Tibial nerve (tissue), 4 donors: ENCODE results near the gene MYF6. TPM values are rescaled to one million over a fixed set of nuclear protein-coding genes. Genes with fewer than 3 reads are reported as not detected.

ENCODE experiments used
- DNase-seq, 2 donors: peaks; one replicate each; pipeline ENCODE4 v3.0.0-alpha.2; 2019; ENCODE audit warnings: low spot score in 2 of 2
- H3K27ac ChIP-seq, 4 donors: fragments of 200-600 bp; sonication (generic) in 3 of 4; one replicate each; pipeline ENCODE4 v1.5.1; 2017 to 2019; ENCODE audit warnings: mild to moderate bottlenecking in 1 of 4
- H3K27me3 ChIP-seq, 2 donors: fragments of 200-600 bp; sonication (generic) in 1 of 2; one replicate each; pipeline versions ENCODE4 v1.5.1 to v1.6.0; 2017 to 2019
- H3K36me3 ChIP-seq, 3 donors: fragments of 200-600 bp; sonication (generic); one replicate each; pipeline ENCODE4 v1.5.1; 2018 to 2019
- H3K4me1 ChIP-seq, 4 donors: fragments of 200-600 bp; sonication (generic) in 3 of 4; one replicate each; pipeline ENCODE4 v1.5.1; 2017 to 2019
- H3K4me3 ChIP-seq, 4 donors: fragments of 200-600 bp; sonication (generic) in 3 of 4; one replicate each; pipeline ENCODE4 v1.5.1; 2017 to 2019; ENCODE audit warnings: mild to moderate bottlenecking in 1 of 4, moderate library complexity in 1 of 4
- H3K9me3 ChIP-seq, 4 donors: fragments of 200-600 bp; sonication (generic) in 3 of 4; one replicate each; pipeline ENCODE4 v1.5.1; 2017 to 2019
- CTCF ChIP-seq, 5 experiments: fragments of 200-600 bp in 3 of 5; fragments of 450-650 bp in 2 of 5; sonication (generic) in 3 of 5; IDR thresholded peaks; one replicate each; pipeline ENCODE4 v1.5.1; 2016 to 2019; ENCODE audit warnings: antibody characterized with exemption in 5 of 5, mild to moderate bottlenecking in 3 of 5, moderate library complexity in 2 of 5
- EP300 ChIP-seq, 2 donors: sonication (generic); formaldehyde crosslinking; IDR thresholded peaks; one replicate each; pipeline ENCODE4 v1.6.1; 2017; ENCODE audit warnings: antibody characterized with exemption in 2 of 2, mild to moderate bottlenecking in 1 of 2
- POLR2A ChIP-seq, 2 donors: fragments of 450-650 bp; IDR thresholded peaks; one replicate each; pipeline ENCODE4 v1.6.1; 2017; ENCODE audit warnings: antibody characterized with exemption in 2 of 2, mild to moderate bottlenecking in 2 of 2, moderate library complexity in 2 of 2
- WGBS, 2 donors: methylation state at CpG; one replicate each; pipeline ENCODE4 v1.1.5; 2018; 5-methylcytosine and 5-hydroxymethylcytosine counted together
- total RNA-seq, 4 donors: library from RNA; depleted of rRNA; stranded (reverse); fragments of >200 nt; gene quantifications; one replicate each; pipeline ENCODE4 v1.1.0, GENCODE V29; 2016

Gene MYF6
- total RNA-seq, 4 donors from 2014 or later, result not detected

- H3K36me3 ChIP-seq, result no peaks in the 10 kb centered on the region
- no peaks in the 10 kb centered on the region for H3K27me3 ChIP-seq
- no peaks in the 10 kb centered on the region for H3K9me3 ChIP-seq
- no peak overlapping the region for H3K27ac ChIP-seq
- no peak for DNase-seq
- TF ChIP-seq EP300 (IDR thresholded peaks at IDR 0.05) (no peak), POLR2A (IDR thresholded peaks at IDR 0.05) (no peak), CTCF (IDR thresholded peaks at IDR 0.05) (no peak)
- WGBS, 2 donors, result 79 to 81% methylated on average over 7 of the region's 7 CpGs
- H3K4me3 ChIP-seq, result no peak overlapping the region
- H3K4me1 ChIP-seq, result peaks cover 0 to 9% (median 0%) of the 10 kb centered on the region in 4 donors
Measured at GRCh38 chr12:80698847-80699542, 8.4 kb upstream of the MYF6 start.

GRCh38 chr12:80700327-80700726, 7.1 kb upstream of the MYF6 start:
- H3K27me3 ChIP-seq, result no peaks in the 10 kb centered on the region
- DNase-seq, result no peak
- WGBS, 2 donors, result 93% methylated on average over 2 of the region's 2 CpGs

GRCh38 chr12:80701388-80701787, 6.0 kb upstream of the MYF6 start:
- H3K27ac ChIP-seq, result no peak overlapping the region
- H3K4me1 ChIP-seq, result peaks cover 0 to 15% (median 0%) of the 10 kb centered on the region in 4 donors
- no peak overlapping the region for H3K4me3 ChIP-seq
- TF ChIP-seq CTCF (IDR thresholded peaks at IDR 0.05), result no peak
- TF ChIP-seq POLR2A (IDR thresholded peaks at IDR 0.05), result no peak
- no peak for TF ChIP-seq EP300 (IDR thresholded peaks at IDR 0.05)
- DNase-seq, result no peak
- no peaks in the 10 kb centered on the region for H3K27me3 ChIP-seq
- H3K9me3 ChIP-seq, result no peaks in the 10 kb centered on the region
- 71 to 83% methylated on average over 2 of the region's 2 CpGs for WGBS, 2 donors
- H3K36me3 ChIP-seq, result no peaks in the 10 kb centered on the region

More at GRCh38 chr12:80700327-80700726, 7.1 kb upstream of the MYF6 start:
- Histone ChIP-seq H3K9me3 (no peaks in the 10 kb centered on the region), H3K27ac (no peak overlapping the region), H3K36me3 (no peaks in the 10 kb centered on the region), H3K4me3 (no peak overlapping the region), H3K4me1 (peaks cover 0 to 15% (median 0%) of the 10 kb centered on the region in 4 donors)
- TF ChIP-seq EP300 (IDR thresholded peaks at IDR 0.05) (no peak), POLR2A (IDR thresholded peaks at IDR 0.05) (no peak), CTCF (IDR thresholded peaks at IDR 0.05) (no peak)

GRCh38 chr12:80702889-80703805, 4.3 kb upstream of the MYF6 start:
- WGBS, 2 donors, result 67% methylated on average over 12 of the region's 12 CpGs
- DNase-seq, result no peak
- H3K27ac ChIP-seq, result peak overlapping the region in 1 of 4 donors; percentile 7
- H3K4me1 ChIP-seq, result peaks cover 0 to 16% (median 0%) of the 10 kb centered on the region in 4 donors
- no peak overlapping the region for H3K4me3 ChIP-seq
- no peaks in the 10 kb centered on the region for H3K9me3 ChIP-seq
- TF ChIP-seq CTCF (IDR thresholded peaks at IDR 0.05) (no peak), EP300 (IDR thresholded peaks at IDR 0.05) (no peak)
- no peaks in the 10 kb centered on the region for H3K36me3 ChIP-seq
- H3K27me3 ChIP-seq, result peaks cover 0 to 7% of the 10 kb centered on the region in 2 donors

- H3K4me1 ChIP-seq, result peaks cover 0 to 23% (median 0%) of the 10 kb centered on the region in 4 donors
- 41 to 47% methylated on average over 2 of the region's 2 CpGs for WGBS, 2 donors
- no peak for DNase-seq
- H3K27ac ChIP-seq, result no peak overlapping the region
- H3K9me3 ChIP-seq, result no peaks in the 10 kb centered on the region
- H3K36me3 ChIP-seq, result no peaks in the 10 kb centered on the region
- no peak overlapping the region for H3K4me3 ChIP-seq
- TF ChIP-seq EP300 (IDR thresholded peaks at IDR 0.05) (no peak), CTCF (IDR thresholded peaks at IDR 0.05) (no peak), POLR2A (IDR thresholded peaks at IDR 0.05) (no peak)
- H3K27me3 ChIP-seq, result peaks cover 0 to 15% of the 10 kb centered on the region in 2 donors
Measured at GRCh38 chr12:80704420-80704819, 3.0 kb upstream of the MYF6 start.
